Gastroesophageal sphincter (tissue), 4 donors: ENCODE measurements around the gene TRMT61A. TPM values are rescaled to one million over a fixed set of nuclear protein-coding genes. Genes with fewer than 3 reads are reported as not detected.
A peak's percentile ranks its signal among the peaks of the same experiment; 100 is the strongest.

Source experiments
- ATAC-seq: fragments of 150-250 bp; one replicate; pipeline ENCODE4 v1.9.1; 2016; ENCODE audit warnings: mild to moderate bottlenecking, moderate library complexity
- H3K27ac ChIP-seq, 4 donors: fragments of 200-600 bp; sonication (generic) in 3 of 4; 1 replicate in 3 of 4; 2 replicates in 1 of 4; pipeline ENCODE4 v1.5.1; 2016 to 2019
- H3K27me3 ChIP-seq: fragments of 200-600 bp; sonication (generic); one replicate; pipeline ENCODE4 v1.5.1; 2019
- H3K36me3 ChIP-seq, 2 donors: fragments of 200-600 bp; sonication (generic); one replicate each; pipeline ENCODE4 v1.5.1; 2019; ENCODE audit warnings: control low read depth in 1 of 2
- H3K4me1 ChIP-seq, 3 donors: fragments of 200-600 bp; sonication (generic); 1 replicate in 2 of 3; 2 replicates in 1 of 3; pipeline ENCODE4 v1.5.1; 2016 to 2019; ENCODE audit warnings: control low read depth in 2 of 3
- H3K4me3 ChIP-seq, 2 donors: fragments of 200-600 bp; sonication (generic); one replicate each; pipeline ENCODE4 v1.5.1; 2019; ENCODE audit warnings: mild to moderate bottlenecking in 1 of 2, moderate library complexity in 1 of 2
- H3K9me3 ChIP-seq, 3 donors: fragments of 200-600 bp; sonication (generic); one replicate each; pipeline ENCODE4 v1.5.1; 2017 to 2019; ENCODE audit warnings: control low read depth in 2 of 3
- EP300 ChIP-seq: sonication (generic); formaldehyde crosslinking; IDR thresholded peaks from one replicate; pipeline ENCODE4 v1.6.1; 2017; ENCODE audit warnings: antibody characterized with exemption, mild to moderate bottlenecking
- POLR2A ChIP-seq, 2 donors: fragments of 450-650 bp; IDR thresholded peaks; one replicate each; pipeline ENCODE4 v1.6.1; 2017; ENCODE audit warnings: antibody characterized with exemption in 2 of 2, mild to moderate bottlenecking in 2 of 2, moderate library complexity in 1 of 2
- POLR2AphosphoS5 ChIP-seq: sonication (generic); formaldehyde crosslinking; IDR thresholded peaks from one replicate; pipeline ENCODE4 v1.6.1; 2017; ENCODE audit warnings: antibody characterized with exemption
- WGBS, 2 donors: methylation state at CpG; one replicate each; pipeline ENCODE4 v1.1.5; 2018; ENCODE audit warnings: low coverage in 1 of 2; 5-methylcytosine and 5-hydroxymethylcytosine counted together
- total RNA-seq, 4 donors: library from RNA; depleted of rRNA; stranded (reverse); fragments of >200 nt; gene quantifications; one replicate each; pipeline ENCODE4 v1.1.0, GENCODE V29; 2016
- TF ChIP-seq, protein P1 (sequence below), 4 experiments: fragments of 200-600 bp in 2 of 4; fragments of 450-650 bp in 2 of 4; sonication (generic) in 1 of 4; IDR thresholded peaks; one replicate each; pipeline ENCODE4 v1.5.1; 2017 to 2019; ENCODE audit warnings: antibody characterized with exemption in 4 of 4, mild to moderate bottlenecking in 2 of 4, moderate library complexity in 2 of 4

The TRMT61A gene
- total RNA-seq, 4 donors from 2014 or later = 22.5 to 45.2 (median 30.9) TPM

DNA sequence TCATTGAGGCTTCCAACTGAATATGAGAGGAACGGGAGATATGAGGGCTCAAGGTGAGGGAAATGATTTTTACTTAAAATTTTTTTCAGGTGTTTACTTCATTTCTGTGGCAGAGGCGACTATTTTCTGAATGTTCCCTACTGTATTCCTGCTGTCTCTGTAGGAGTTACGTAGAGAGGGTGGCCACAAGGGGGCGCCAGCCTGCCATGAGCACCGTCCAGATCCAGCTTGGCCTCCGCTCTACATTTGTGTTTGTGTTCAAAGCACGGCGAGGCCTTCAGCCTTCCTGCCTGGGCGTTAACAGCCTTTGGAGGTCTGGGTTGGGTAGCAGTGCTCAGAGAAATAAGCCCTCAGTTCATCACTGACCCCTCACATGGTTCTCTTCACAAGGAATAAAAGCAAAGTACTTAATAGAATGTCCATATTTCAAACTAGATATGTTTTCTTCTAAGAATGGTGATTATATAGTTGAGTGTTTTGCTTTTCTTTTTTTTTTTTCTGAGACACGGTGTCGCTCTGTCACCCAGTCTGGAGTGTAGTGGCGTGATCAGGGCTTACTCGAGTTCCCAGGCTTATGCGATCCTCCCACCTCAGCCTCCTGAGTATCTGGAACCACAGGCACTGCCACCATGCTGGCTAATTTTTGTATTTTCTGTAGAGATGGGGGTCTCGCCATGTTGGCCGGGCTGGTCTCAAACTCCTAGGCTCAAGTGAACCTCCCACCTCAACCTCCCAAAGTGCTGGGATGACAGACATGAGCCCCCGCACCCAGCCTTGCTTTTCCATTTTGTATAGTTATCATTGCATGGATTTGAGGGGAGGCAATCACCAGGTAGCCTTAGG, 28.6 kb upstream of the TRMT61A start:
- H3K36me3 ChIP-seq = peaks cover 0 to 87% of the 10 kb centered on the region in 2 donors
- TF ChIP-seq EP300 = no peak
- TF ChIP-seq POLR2AphosphoS5 = peak; percentile 21
- TF ChIP-seq, protein P1, sequence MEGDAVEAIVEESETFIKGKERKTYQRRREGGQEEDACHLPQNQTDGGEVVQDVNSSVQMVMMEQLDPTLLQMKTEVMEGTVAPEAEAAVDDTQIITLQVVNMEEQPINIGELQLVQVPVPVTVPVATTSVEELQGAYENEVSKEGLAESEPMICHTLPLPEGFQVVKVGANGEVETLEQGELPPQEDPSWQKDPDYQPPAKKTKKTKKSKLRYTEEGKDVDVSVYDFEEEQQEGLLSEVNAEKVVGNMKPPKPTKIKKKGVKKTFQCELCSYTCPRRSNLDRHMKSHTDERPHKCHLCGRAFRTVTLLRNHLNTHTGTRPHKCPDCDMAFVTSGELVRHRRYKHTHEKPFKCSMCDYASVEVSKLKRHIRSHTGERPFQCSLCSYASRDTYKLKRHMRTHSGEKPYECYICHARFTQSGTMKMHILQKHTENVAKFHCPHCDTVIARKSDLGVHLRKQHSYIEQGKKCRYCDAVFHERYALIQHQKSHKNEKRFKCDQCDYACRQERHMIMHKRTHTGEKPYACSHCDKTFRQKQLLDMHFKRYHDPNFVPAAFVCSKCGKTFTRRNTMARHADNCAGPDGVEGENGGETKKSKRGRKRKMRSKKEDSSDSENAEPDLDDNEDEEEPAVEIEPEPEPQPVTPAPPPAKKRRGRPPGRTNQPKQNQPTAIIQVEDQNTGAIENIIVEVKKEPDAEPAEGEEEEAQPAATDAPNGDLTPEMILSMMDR (IDR thresholded peaks at IDR 0.05) = peak; percentile 83 to 91 (median 89)
- no peaks in the 10 kb centered on the region for H3K27me3 ChIP-seq
- H3K4me1 ChIP-seq = peaks cover 0 to 23% (median 0%) of the 10 kb centered on the region in 3 donors
- no peak overlapping the region for H3K4me3 ChIP-seq
- peak overlapping the region; percentile 12 to 70 (median 51) for H3K27ac ChIP-seq
- no peaks in the 10 kb centered on the region for H3K9me3 ChIP-seq
- WGBS, 2 donors = 25 to 38% methylated on average over 14 to 15 of the region's 17 CpGs
- peak; percentile 93 for ATAC-seq

DNA sequence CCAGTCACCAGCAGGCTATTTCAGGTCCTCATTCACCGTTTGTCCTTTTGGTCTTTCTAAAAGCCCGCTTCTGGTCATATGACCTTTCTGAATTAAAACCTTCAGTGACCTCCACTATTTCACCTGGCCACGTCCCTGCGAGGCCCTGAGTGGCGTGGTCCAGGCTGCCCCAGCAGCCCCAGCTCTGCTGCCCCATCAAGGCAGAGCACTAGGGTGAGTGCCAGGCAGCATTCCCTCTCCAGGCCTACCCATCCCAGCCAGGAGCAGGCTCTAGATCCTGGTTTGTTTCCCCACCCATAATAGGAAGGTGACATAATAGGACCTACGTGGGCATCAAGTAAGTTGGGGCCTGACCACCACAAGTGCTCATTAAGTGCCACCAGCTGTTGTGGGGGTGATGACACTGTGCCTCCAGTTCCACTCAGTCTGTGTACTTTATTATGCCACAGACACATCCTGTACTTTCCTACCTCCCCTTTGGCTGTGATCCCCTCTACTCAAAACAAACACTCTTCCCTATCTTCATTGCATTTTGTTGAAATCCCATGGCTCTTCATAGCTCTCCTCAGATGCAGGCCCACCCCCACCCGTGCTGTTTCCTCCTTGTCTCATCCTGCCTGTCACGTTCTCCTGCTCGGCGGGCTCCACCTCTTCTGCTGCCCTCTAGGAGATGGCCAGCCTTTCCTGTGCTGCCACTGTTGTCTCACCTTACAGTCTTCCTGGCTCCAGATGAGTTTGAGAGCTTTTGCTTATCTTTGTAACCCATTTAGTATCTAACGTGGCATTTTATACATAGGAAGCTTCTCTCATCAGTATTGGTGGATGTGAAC, 27.7 kb upstream of the TRMT61A start:
- ATAC-seq = no peak
- Histone ChIP-seq H3K36me3 (peaks cover 0 to 87% of the 10 kb centered on the region in 2 donors), H3K4me1 (peaks cover 0 to 23% (median 0%) of the 10 kb centered on the region in 3 donors), H3K27ac (peak overlapping the region in 3 of 4 donors; percentile 12 to 70 (median 51)), H3K4me3 (no peak overlapping the region), H3K9me3 (no peaks in the 10 kb centered on the region), H3K27me3 (no peaks in the 10 kb centered on the region)
- TF ChIP-seq EP300 = no peak
- no peak for TF ChIP-seq POLR2A (IDR thresholded peaks at IDR 0.05)
- TF ChIP-seq, protein P1 (IDR thresholded peaks at IDR 0.05) = no peak
- TF ChIP-seq POLR2AphosphoS5 = no peak
- 72 to 78% methylated on average over 8 to 10 of the region's 11 CpGs for WGBS, 2 donors

DNA sequence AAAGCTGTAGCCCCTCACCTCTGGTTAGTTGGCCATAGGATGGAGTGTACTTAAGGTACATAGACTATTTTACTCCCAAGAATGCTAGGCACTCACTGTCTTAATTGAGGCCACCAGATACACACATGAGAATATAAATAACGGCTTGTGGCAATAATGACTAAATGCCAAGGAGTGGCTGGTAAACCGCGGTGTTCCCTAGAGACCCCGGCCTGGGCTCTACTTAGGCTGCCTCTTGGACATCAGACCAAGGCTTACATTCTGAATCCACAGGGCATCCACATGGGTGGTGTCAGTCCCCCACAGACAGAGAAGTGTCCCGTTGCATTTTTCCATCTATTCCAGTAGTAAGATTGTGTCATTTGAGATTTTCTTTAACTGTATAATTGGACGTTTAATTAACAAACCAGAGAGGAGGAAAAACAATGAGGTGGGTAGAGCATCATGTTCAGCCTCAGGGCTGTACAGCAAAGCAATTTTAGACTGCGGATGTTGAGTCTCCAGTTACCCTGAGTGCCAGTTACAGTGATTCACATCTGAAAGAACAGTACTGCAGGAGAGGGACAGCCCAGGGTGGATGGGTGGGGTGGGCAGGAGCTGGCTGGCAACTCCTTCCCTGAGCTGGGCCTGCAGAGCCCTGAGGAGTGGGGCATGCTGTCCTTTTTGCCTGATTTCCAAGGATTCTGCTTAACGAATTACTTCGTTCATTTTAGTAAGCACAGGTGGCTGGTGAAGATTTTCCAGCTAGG, 26.9 kb upstream of the TRMT61A start:
- TF ChIP-seq POLR2AphosphoS5 = no peak
- TF ChIP-seq POLR2A (IDR thresholded peaks at IDR 0.05) = no peak
- TF ChIP-seq, protein P1 (IDR thresholded peaks at IDR 0.05) = no peak
- no peak for TF ChIP-seq EP300
- ATAC-seq = no peak
- no peaks in the 10 kb centered on the region for H3K9me3 ChIP-seq
- no peak overlapping the region for H3K4me3 ChIP-seq
- H3K36me3 ChIP-seq = peaks cover 0 to 85% of the 10 kb centered on the region in 2 donors
- WGBS, 2 donors = 78 to 79% methylated on average over 7 to 9 of the region's 9 CpGs
- H3K27me3 ChIP-seq = no peaks in the 10 kb centered on the region
- H3K4me1 ChIP-seq = peaks cover 0 to 20% (median 0%) of the 10 kb centered on the region in 3 donors
- H3K27ac ChIP-seq = no peak overlapping the region

DNA sequence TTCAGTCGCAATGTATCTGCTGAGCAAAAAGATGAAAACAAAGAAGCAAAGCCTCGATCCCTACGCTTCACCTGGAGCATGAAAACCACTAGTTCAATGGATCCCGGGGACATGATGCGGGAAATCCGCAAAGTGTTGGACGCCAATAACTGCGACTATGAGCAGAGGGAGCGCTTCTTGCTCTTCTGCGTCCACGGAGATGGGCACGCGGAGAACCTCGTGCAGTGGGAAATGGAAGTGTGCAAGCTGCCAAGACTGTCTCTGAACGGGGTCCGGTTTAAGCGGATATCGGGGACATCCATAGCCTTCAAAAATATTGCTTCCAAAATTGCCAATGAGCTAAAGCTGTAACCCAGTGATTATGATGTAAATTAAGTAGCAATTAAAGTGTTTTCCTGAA, 26.1 kb upstream of the TRMT61A start:
- Histone ChIP-seq H3K9me3 (no peaks in the 10 kb centered on the region), H3K36me3 (peaks cover 0 to 82% of the 10 kb centered on the region in 2 donors), H3K27me3 (no peaks in the 10 kb centered on the region), H3K4me1 (peaks cover 0 to 17% (median 0%) of the 10 kb centered on the region in 3 donors), H3K27ac (no peak overlapping the region), H3K4me3 (no peak overlapping the region)
- 86 to 89% methylated on average over 18 of the region's 18 CpGs for WGBS, 2 donors
- TF ChIP-seq POLR2AphosphoS5 (no peak), EP300 (no peak), POLR2A (IDR thresholded peaks at IDR 0.05) (no peak)
- TF ChIP-seq, protein P1 (IDR thresholded peaks at IDR 0.05) = no peak
- no peak for ATAC-seq
